Body of pancreas (tissue), 4 donors: ENCODE data around the gene NRCAM.

Source experiments
- POLR2A ChIP-seq, 3 donors: fragments of 450-650 bp; IDR thresholded peaks; one replicate each; pipeline ENCODE4 v1.6.1; 2016; ENCODE audit warnings: antibody characterized with exemption in 3 of 3, mild to moderate bottlenecking in 2 of 3
- TF ChIP-seq, protein P1 (sequence below), 7 experiments: fragments of 450-650 bp in 4 of 7; fragments of 200-600 bp in 3 of 7; sonication (generic) in 3 of 7; IDR thresholded peaks; one replicate each; pipeline ENCODE4 v1.5.1; 2016 to 2019; ENCODE audit warnings: antibody characterized with exemption in 7 of 7

DNA sequence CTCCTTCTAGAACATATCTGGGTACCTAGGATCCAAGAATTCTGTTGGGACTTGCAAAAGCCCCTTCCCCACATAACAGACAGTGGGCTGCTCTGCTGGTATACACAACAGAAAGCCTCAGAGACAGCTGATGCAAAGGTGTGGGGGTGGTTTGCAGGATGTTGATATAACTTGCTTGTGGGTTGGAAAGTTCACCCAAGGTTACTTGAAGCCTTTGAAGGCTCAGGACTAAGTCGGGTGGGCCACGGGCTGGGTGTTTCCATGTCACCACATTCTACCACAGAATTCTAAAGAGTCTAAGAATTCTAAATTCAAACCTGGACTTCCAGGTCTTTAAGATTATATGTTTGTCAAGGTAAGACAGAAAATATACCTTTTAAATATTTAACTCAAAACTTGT, 7.4 kb upstream of the NRCAM start:
- TF ChIP-seq, protein P1, sequence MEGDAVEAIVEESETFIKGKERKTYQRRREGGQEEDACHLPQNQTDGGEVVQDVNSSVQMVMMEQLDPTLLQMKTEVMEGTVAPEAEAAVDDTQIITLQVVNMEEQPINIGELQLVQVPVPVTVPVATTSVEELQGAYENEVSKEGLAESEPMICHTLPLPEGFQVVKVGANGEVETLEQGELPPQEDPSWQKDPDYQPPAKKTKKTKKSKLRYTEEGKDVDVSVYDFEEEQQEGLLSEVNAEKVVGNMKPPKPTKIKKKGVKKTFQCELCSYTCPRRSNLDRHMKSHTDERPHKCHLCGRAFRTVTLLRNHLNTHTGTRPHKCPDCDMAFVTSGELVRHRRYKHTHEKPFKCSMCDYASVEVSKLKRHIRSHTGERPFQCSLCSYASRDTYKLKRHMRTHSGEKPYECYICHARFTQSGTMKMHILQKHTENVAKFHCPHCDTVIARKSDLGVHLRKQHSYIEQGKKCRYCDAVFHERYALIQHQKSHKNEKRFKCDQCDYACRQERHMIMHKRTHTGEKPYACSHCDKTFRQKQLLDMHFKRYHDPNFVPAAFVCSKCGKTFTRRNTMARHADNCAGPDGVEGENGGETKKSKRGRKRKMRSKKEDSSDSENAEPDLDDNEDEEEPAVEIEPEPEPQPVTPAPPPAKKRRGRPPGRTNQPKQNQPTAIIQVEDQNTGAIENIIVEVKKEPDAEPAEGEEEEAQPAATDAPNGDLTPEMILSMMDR (IDR thresholded peaks at IDR 0.05): no peak
- no peak for TF ChIP-seq POLR2A (IDR thresholded peaks at IDR 0.05)
